Stimulated activated CD4-positive, alpha-beta T cell treated with anti-CD3 and anti-CD28 coated beads, Interleukin-4, amount 100 ng/mL, for 4 hours (primary cell): ENCODE measurements around the gene SIGLEC9.
"Not testable (repeated sequence)": the region's sequence is repeated elsewhere in the genome, so short reads cannot be mapped to it uniquely, and the experiment has no call there.

ENCODE experiments used
- DNase-seq, 2 experiments: peaks; one replicate each; pipeline ENCODE4 v3.0.0-alpha.2; 2020

Gene SIGLEC9

GRCh38 chr19:51125421-51126075 is 842 bp downstream of the SIGLEC9 start:
- DNase-seq: no peak

DNA sequence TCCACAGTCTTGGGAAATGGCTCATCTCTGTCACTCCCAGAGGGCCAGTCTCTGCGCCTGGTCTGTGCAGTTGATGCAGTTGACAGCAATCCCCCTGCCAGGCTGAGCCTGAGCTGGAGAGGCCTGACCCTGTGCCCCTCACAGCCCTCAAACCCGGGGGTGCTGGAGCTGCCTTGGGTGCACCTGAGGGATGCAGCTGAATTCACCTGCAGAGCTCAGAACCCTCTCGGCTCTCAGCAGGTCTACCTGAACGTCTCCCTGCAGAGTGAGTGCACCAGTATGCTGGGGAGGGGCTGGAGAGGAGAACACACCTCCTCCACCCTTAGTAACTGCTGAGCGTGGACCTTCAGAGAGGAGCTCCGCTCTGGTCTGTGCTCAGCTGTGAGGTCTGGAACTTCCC is 2.3 kb downstream of the SIGLEC9 start:
- DNase-seq: no peak

- no peak for DNase-seq
These were observed 3.0 kb downstream of the SIGLEC9 start for GRCh38 chr19:51127755-51128154.

GRCh38 chr19:51128227-51128626 is 3.5 kb downstream of the SIGLEC9 start:
- no peak for DNase-seq

GRCh38 chr19:51129716-51130115 is 5.0 kb downstream of the SIGLEC9 start:
- DNase-seq: no peak

DNA sequence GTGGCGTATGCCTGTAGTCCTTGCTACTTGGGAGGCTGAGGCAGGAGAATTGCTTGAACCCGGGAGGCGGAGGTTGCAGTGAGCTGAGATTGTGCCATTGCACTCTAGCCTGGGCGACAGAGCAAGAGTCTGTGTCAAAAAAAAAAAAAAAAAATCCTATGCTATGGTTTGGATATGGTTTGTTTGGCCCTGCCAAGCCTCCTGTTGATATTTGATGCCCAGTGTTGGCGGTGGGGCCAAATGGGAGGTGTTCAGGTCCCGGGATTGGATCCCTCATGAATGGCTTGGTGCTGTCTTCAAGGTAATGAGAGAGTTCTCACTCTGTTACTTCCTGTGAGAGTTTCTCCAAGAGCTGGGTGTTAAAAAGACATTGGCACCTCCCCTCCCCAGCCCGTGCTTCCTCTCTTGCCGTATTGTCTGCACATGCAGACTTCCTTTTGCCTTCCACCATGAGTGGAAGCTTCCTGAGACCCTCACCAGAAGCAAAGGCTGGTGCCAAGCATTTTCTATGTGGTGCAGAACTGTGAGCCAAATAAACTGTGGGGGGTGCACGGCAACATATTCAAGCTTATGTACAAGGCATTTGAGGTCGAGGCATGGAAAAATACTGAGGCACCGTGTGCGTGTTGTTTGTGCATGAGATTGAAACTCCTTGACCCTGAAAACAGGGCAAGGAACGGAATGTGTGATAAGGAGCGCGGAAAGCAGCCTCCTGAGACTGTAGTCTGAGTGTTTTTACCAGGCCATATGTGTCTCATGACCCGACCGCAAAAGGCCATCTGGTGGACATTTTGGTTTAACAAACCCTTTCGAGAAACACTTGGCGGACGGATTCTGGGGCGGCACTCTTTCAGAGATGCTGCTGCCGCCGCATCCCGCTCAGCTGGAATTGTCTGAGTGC is 7.3 kb downstream of the SIGLEC9 start:
- DNase-seq: no peak

GRCh38 chr19:51135004-51135403 is 10.3 kb downstream of the SIGLEC9 start:
- DNase-seq: no peak

GRCh38 chr19:51135986-51136762 is 11.5 kb downstream of the SIGLEC9 start:
- DNase-seq: no peak

DNA sequence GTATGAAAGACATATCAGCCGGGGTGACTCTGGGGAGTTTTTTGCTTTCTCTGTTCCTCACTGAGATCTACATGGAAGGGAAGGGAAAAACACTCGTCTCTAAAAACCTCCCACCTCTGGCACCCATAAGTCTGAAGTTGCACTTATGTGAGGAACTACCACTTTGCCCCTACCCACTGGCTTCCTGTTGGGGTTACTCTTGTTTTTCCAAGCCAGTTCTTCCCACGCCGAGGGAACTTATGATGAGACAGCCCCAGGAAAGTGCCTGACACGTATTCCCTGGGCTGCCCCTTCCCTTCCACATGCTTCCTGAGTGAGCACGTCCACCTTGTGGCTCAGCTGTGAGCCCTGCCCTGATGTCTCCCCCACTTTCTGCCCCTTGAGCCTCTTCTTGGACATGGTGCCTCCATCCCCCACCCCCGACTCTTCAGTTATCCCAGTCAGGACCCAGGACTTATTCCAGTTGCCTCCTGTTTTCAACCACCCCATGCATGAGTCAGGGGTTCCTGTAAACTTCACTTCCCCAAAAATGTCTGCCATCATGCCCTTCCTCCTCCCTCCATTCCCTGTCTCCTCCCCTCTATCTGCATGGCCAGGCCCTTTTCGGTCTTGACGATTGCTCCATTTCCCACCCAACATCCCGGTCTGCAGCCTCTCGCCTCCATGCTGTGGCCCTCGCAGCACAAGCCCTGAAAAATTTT is 12.3 kb downstream of the SIGLEC9 start:
- DNase-seq: no peak

DNA sequence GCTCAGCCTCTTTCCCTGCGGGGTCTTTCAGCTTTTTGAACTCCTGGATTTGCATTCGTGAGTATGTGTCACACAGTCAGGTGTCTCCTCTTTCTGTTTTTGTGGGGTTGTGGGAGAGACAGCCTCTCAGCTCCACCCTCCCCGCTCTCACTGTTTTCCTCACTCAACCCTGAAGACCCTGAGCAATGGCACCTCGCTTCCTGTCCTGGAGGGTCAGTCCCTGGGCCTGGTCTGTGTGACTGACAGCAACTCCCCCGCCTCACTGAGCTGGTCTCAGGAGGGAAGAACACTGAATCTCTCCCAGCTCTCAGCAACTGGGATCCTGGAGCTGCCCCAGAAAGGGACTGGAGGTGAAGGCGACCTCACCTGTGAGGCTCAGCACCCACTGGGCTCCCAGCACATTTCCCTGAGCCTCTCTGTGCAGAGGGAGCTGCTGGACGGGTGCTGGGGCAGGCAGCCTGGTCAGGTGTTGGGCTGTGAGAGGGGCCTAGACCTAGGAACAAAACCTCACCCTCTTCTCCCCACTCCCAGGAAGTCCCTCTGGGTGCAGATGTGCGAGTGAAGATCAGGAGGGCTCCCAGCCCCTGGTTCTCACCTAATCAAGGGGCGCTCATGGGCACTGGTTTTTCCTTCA is 13.2 kb downstream of the SIGLEC9 start:
- DNase-seq: no peak

GRCh38 chr19:51138549-51138979 is 13.9 kb downstream of the SIGLEC9 start:
- no peak for DNase-seq

DNA sequence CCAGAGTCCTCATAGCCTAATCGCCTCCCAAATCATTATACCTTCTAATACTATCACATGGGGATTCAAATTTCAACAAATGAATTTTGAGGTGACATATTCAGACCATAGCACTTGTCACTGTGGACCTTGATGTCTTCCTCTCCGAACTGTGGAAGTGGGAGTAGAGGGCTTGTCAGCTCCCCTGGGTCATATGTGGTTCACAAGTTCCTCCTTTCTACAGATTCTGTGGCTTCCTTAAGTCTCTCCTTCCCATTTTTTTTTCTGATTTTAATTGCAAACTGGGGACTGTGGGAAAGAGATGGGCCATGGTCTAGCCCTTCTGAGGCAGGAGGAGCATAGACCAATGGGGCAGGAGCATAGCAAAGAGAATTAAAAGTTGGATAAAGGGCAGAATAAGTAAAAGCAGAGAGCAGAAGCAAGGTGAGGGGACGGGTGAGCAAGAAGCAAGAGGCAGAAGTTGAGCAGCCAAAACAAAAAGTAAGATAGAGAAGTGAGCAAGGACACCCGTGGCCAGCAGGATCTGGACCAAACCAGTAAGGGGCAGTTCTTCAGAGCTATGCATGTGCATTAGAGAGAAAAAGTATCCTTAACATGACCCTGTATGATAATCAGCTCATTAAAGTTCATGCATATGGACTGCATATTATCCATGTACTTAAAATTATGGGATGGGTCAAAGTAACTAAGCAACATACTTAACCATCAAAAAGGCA is 14.8 kb downstream of the SIGLEC9 start:
- no peak for DNase-seq

DNA sequence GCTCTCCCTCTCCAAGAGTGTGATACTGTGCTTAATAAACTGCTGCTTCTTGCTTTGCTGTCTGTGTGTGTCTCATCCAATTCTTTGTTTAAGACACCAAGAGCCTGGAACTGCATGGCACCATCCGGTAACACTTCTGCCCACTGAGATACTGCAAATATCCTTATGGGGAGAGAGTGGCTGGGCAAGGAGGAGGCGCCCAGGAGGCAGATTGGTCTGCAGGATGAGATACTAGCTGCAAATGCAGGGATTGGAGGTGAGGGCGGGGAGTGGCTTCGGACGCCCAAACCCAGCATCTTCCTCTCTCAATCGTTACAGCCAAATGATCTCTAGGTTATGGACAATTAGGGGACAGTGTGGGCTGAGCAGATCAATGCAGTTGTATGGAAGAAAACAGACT is 15.7 kb downstream of the SIGLEC9 start:
- DNase-seq: no peak

DNA sequence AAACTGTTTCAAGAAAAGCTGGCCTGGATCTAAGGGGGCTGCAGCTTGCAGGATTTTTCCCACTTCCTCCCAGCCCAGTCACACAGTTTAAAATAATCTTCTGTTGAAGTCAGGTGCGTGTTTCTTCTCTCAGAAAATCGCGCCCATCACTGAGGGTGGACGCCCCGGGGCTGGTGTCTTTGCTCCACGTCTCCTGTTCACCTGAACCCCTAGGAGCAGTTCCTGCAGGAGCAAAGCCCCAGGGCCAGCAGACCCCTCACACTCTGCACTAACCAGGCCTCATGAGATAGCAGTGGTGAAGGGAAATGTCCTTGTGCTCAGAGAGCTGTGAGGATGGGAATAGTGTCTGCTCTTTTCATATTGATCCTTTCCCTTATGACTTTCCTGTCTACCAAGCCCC is 16.5 kb downstream of the SIGLEC9 start:
- no peak for DNase-seq

GRCh38 chr19:51142119-51142518 is 17.4 kb downstream of the SIGLEC9 start, which contains the start of gene SIGLEC7:
Gene SIGLEC7 (plus strand): TSS chr19:51142301. CDS start chr19:51142370, 69 bp downstream.
- no peak for DNase-seq

DNA sequence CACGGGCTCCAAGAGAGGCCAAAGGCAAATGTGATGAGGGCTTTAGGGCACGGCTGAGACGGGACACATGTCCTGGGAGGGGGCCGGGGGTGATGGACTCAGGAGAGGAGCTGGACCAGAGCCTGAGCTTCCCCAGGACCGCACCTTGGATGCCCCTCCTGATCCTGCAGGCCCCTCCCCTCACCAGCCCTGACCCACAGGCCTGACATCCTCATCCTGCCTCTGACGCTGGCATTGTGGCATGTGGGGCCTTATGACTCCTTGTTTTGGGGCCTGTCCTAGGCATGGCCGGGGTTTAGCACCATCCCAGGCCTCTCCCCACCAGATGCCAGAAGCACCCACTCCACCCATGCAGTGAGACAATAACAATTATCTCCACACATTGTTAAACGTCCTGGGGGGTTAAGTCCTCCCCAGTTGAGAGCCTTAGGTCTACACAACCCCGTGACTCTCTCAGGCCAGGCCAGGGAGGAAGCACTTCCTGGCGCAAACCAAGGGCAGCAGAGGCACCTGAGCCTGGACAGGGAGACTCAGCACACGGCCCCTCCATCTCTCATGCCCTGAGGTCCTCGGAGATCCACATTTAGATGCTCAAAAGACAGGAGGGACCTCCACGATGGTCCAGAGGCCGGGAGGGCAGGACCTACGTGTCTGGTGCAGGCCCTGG is 18.2 kb downstream of the SIGLEC9 start:
- not testable (repeated sequence) for DNase-seq

GRCh38 chr19:51143486-51143885 is 18.8 kb downstream of the SIGLEC9 start:
- no peak for DNase-seq

GRCh38 chr19:51144482-51145045 is 19.9 kb downstream of the SIGLEC9 start:
- no peak for DNase-seq

DNA sequence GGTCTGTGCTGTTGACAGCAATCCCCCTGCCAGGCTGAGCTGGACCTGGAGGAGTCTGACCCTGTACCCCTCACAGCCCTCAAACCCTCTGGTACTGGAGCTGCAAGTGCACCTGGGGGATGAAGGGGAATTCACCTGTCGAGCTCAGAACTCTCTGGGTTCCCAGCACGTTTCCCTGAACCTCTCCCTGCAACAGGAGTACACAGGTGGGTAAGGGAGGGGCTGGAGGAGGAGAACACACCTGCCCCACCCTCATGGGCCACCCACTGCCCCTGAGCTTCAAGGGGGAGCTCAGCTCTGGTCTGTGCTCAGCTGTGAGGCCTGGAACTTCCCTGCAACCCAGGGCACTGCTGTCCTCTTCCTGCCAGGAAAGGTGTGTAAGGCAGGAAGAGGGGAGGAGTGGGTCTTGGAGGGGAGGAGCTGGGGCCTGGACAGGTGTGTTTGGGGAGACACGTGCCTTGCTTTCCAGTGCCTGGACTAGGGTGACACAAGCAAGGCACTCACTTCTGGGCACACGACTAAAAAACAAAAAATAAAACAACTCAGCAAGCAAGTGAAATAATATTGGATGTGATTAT is 21.3 kb downstream of the SIGLEC9 start:
- DNase-seq: no peak

- no peak for DNase-seq
These were observed 22.0 kb downstream of the SIGLEC9 start for GRCh38 chr19:51146751-51147150.
